ENCODE results near the gene AGBL2. TPM values are rescaled to one million over a fixed set of nuclear protein-coding genes. Genes with fewer than 3 reads are reported as not detected.

Gene AGBL2
- total and polyA plus RNA-seq, 9 of the 15 experiments (the other 6 are each of a cell fraction or from before 2014, with no cell fraction given) = 0.57 to 6.5 (median 1.3) TPM

- TF ChIP-seq, protein P1, sequence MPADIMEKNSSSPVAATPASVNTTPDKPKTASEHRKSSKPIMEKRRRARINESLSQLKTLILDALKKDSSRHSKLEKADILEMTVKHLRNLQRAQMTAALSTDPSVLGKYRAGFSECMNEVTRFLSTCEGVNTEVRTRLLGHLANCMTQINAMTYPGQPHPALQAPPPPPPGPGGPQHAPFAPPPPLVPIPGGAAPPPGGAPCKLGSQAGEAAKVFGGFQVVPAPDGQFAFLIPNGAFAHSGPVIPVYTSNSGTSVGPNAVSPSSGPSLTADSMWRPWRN (IDR thresholded peaks at IDR 0.05; ENCODE audit: low read depth) = no peak
- TF ChIP-seq SMARCA5 (IDR thresholded peaks at IDR 0.05) = peak; percentile 89
- TF ChIP-seq BRD9 (IDR thresholded peaks at IDR 0.05; ENCODE audit: low read depth, partially characterized antibody) = peak; percentile 82
- peak; percentile 75 for TF ChIP-seq MAFK (IDR thresholded peaks at IDR 0.05; ENCODE audit: low read length)
- TF ChIP-seq MEF2D (tag; conservative IDR thresholded peaks at IDR 0.05; ENCODE audit: low read depth) = peak; percentile 73
- no peak for TF ChIP-seq DDX20 (tag; IDR thresholded peaks at IDR 0.05; ENCODE audit: low read depth)
- peak; percentile 92 for TF ChIP-seq NFRKB (IDR thresholded peaks at IDR 0.05; ENCODE audit: low read depth)
- TF ChIP-seq PYGO2 (tag; IDR thresholded peaks at IDR 0.05) = peak; percentile 46; the same call in 1 of the 2 replicates
- no peak for TF ChIP-seq CXXC5 (CRISPR knock-in tag; IDR thresholded peaks at IDR 0.05)
- TF ChIP-seq ZNF384 (IDR thresholded peaks at IDR 0.05; ENCODE audit: low read depth, low read length) = no peak
- 0 out of 2 replicates have a peak, but pooled peaks have one; percentile 32 for TF ChIP-seq SMAD4 (CRISPR knock-in tag; conservative IDR thresholded peaks at IDR 0.05)
- TF ChIP-seq CREM (IDR thresholded peaks at IDR 0.05; ENCODE audit: low read depth) = no peak
- 0 out of 3 replicates have a peak, but pooled peaks of 1 of the 2 experiments have one; percentile 13 for TF ChIP-seq CBX3 (IDR thresholded peaks at IDR 0.05; ENCODE audit: borderline replicate concordance in 1 of 2, low read length in 2 of 2)
- peak; percentile 97 for TF ChIP-seq FOSL1 (tag; conservative IDR thresholded peaks at IDR 0.05)
- TF ChIP-seq, protein P2, sequence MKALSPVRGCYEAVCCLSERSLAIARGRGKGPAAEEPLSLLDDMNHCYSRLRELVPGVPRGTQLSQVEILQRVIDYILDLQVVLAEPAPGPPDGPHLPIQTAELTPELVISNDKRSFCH (CRISPR knock-in tag; IDR thresholded peaks at IDR 0.05) = no peak
- TF ChIP-seq, protein P2 (tag; IDR thresholded peaks at IDR 0.05) = peak; percentile 49; the same call in 1 of the 2 replicates
- TF ChIP-seq GABPB1 (CRISPR knock-in tag; IDR thresholded peaks at IDR 0.05) = no peak
- TF ChIP-seq EZH2 (IDR thresholded peaks at IDR 0.05; ENCODE audit: borderline replicate concordance, low read depth, low read length) = no peak
- no peak for TF ChIP-seq TRIM25 (IDR thresholded peaks at IDR 0.05; ENCODE audit: borderline replicate concordance)
- TF ChIP-seq, protein P3, sequence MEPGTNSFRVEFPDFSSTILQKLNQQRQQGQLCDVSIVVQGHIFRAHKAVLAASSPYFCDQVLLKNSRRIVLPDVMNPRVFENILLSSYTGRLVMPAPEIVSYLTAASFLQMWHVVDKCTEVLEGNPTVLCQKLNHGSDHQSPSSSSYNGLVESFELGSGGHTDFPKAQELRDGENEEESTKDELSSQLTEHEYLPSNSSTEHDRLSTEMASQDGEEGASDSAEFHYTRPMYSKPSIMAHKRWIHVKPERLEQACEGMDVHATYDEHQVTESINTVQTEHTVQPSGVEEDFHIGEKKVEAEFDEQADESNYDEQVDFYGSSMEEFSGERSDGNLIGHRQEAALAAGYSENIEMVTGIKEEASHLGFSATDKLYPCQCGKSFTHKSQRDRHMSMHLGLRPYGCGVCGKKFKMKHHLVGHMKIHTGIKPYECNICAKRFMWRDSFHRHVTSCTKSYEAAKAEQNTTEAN (CRISPR knock-in tag; IDR thresholded peaks at IDR 0.05) = no peak
- no peak for TF ChIP-seq ASH1L (IDR thresholded peaks at IDR 0.05; ENCODE audit: borderline replicate concordance, low read depth, partially characterized antibody)
- TF ChIP-seq JUND (IDR thresholded peaks at IDR 0.05; ENCODE audit: borderline replicate concordance, low read depth, low read length) = peak; percentile 95
- TF ChIP-seq JUND (tag; IDR thresholded peaks at IDR 0.05; ENCODE audit: borderline replicate concordance, low read depth, low read length) = peak; percentile 95; the same call in 2 of the 3 replicates
- TF ChIP-seq FUS (optimal IDR thresholded peaks at IDR 0.05; ENCODE audit: low read depth, low read length) = no peak
- no peak for TF ChIP-seq KDM5B (IDR thresholded peaks at IDR 0.05; ENCODE audit: insufficient replicate concordance, low read depth, low read length)
- TF ChIP-seq, protein P4, sequence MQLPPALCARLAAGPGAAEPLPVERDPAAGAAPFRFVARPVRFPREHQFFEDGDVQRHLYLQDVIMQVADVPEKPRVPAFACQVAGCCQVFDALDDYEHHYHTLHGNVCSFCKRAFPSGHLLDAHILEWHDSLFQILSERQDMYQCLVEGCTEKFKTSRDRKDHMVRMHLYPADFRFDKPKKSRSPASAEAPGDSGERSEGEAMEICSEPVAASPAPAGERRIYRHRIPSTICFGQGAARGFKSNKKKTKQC (CRISPR knock-in tag; IDR thresholded peaks at IDR 0.05) = no peak
Observed at GRCh38 chr11:47672283-47672730, 42.9 kb downstream of the AGBL2 start (continued).

Data from K562 (cell line).